ENCODE measurements around the gene GLIPR1L1.

DNA sequence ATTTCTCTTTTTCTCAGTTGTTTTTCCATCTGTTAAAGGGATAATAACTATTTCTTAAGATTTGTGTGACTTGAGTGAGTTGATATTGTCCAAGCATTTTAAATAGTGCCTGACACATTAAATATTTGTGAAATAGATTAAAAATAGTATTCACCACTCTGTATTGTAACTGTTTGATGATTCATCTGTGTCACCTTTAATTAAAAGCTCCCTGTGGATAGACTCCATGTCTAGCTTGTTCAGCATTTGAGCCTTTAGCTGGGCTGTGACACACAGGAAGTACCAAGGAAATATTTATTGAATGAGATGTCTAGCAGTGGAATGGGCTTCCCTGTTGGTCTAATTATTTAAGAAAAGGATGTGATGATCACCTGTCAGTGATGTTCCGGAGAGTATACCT is 54.6 kb downstream of the GLIPR1L1 start:
- TF ChIP-seq CTCF (conservative IDR thresholded peaks at IDR 0.05 in 1 of 2, IDR thresholded peaks at IDR 0.05 in 1 of 2; ENCODE audit: low read depth in 1 of 2, low read length in 2 of 2) (no peak), EZH2 (IDR thresholded peaks at IDR 0.05; ENCODE audit: low read length, missing control alignments) (no peak)
